HepG2 (cell line): Measurements from ENCODE around the gene ABL2. TPM values are rescaled to one million over a fixed set of nuclear protein-coding genes. Genes with fewer than 3 reads are reported as not detected.
A peak's percentile ranks its signal among the peaks of the same experiment; 100 is the strongest.

Experiments used
- ARID5B ChIP-seq: IDR thresholded peaks from 2 replicates; pipeline ENCODE4 v1.4.0; 2020; ENCODE audit warnings: mild to moderate bottlenecking, missing genetic modification reagents
- FLYWCH1 ChIP-seq: sonication (generic); formaldehyde crosslinking; IDR thresholded peaks from 2 replicates; pipeline ENCODE4 v1.8.1; 2023; ENCODE audit warnings: mild to moderate bottlenecking, missing genetic modification reagents
- HMG20A ChIP-seq: IDR thresholded peaks from 2 replicates; pipeline ENCODE4 v1.6.1; 2016; ENCODE audit warnings: borderline replicate concordance
- KAT2B ChIP-seq: fragments of 150-350 bp; IDR thresholded peaks from 2 replicates; pipeline ENCODE4 v1.6.1; 2014; ENCODE audit warnings: low read depth, low read length, borderline replicate concordance
- KDM3A ChIP-seq: IDR thresholded peaks from 2 replicates; pipeline ENCODE4 v1.6.1; 2018; ENCODE audit warnings: low read depth, missing compliant biosample characterization
- MLXIP ChIP-seq: sonication (generic); formaldehyde crosslinking; IDR thresholded peaks from 2 replicates; pipeline ENCODE4 v1.9.0; 2021; ENCODE audit warnings: missing genetic modification reagents, borderline replicate concordance
- NAIF1 ChIP-seq: sonication (generic); formaldehyde crosslinking; IDR thresholded peaks from 2 replicates; pipeline ENCODE4 v1.5.0; 2020; ENCODE audit warnings: mild to moderate bottlenecking, missing genetic modification reagents, borderline replicate concordance
- NCOA1 ChIP-seq: sonication (generic); formaldehyde crosslinking; IDR thresholded peaks from 2 replicates; pipeline ENCODE4 v1.9.0; 2021; ENCODE audit warnings: missing genetic modification reagents
- NFE2L2 ChIP-seq: fragments of 150-350 bp; IDR thresholded peaks from 2 replicates; pipeline ENCODE4 v1.6.1; 2014; ENCODE audit warnings: low read length
- TEF ChIP-seq: sonication (generic); formaldehyde crosslinking; IDR thresholded peaks from 2 replicates; pipeline ENCODE4 v1.5.0; 2020; ENCODE audit warnings: missing genetic modification reagents
- XRCC5 ChIP-seq: fragments of 200-400 bp; formaldehyde crosslinking; optimal IDR thresholded peaks from 2 replicates; pipeline ENCODE3; 2017; ENCODE audit warnings: mild to moderate bottlenecking, low read length
- ZBTB44 ChIP-seq: sonication (generic); formaldehyde crosslinking; IDR thresholded peaks from 2 replicates; pipeline ENCODE4 v1.4.0; 2020; ENCODE audit warnings: missing genetic modification reagents
- ZNF234 ChIP-seq: sonication (generic); formaldehyde crosslinking; conservative IDR thresholded peaks from 2 replicates; pipeline ENCODE4 v1.5.1; 2020; ENCODE audit warnings: mild to moderate bottlenecking, missing genetic modification reagents
- ZNF468 ChIP-seq: sonication (generic); formaldehyde crosslinking; IDR thresholded peaks from 2 replicates; pipeline ENCODE4 v1.8.0; 2022; ENCODE audit warnings: mild to moderate bottlenecking, moderate library complexity, missing genetic modification reagents
- ZNF552 ChIP-seq: sonication (generic); formaldehyde crosslinking; IDR thresholded peaks from 2 replicates; pipeline ENCODE4 v1.9.0; 2022; ENCODE audit warnings: missing genetic modification reagents, mild to moderate bottlenecking, borderline replicate concordance
- polyA plus RNA-seq, 8 experiments: library from polyadenylated mRNA; depleted of rRNA in 3 of 8; stranded (reverse) in 7 of 8; unstranded in 1 of 8; fragments of >200 nt; fragmentation: Illumina TruSeq in 4 of 8; extraction: Trizol in 4 of 8; gene quantifications; 2 replicates each; pipeline versions ENCODE4 v1.2.1 to v1.2.3, GENCODE V29; 2011 to 2016; ENCODE audit warnings: low read depth in 4 of 8, missing spikeins in 1 of 8, mixed read lengths in 1 of 8; ENCODE audit not compliant: insufficient read depth in 1 of 8
- total RNA-seq, 5 experiments: library from RNA; depleted of rRNA; stranded (reverse); fragments of >200 nt; fragmentation: Illumina TruSeq; extraction: Trizol; gene quantifications; 2 replicates each; pipeline ENCODE4 v1.2.3, GENCODE V29; 2016; ENCODE audit warnings: low read depth in 1 of 5
- TF ChIP-seq, protein P1 (sequence below): sonication (generic); formaldehyde crosslinking; IDR thresholded peaks from 2 replicates; pipeline ENCODE4 v1.4.0; 2020; ENCODE audit warnings: mild to moderate bottlenecking, missing genetic modification reagents
- TF ChIP-seq, protein P2 (sequence below): sonication (generic); formaldehyde crosslinking; IDR thresholded peaks from 2 replicates; pipeline ENCODE4 v1.5.0; 2020; ENCODE audit warnings: mild to moderate bottlenecking, missing genetic modification reagents

Gene ABL2
- total and polyA plus RNA-seq, 2 of the 13 experiments (the other 11 are each of a cell fraction or from before 2014, with no cell fraction given) = 5.8 to 6.0 TPM

DNA sequence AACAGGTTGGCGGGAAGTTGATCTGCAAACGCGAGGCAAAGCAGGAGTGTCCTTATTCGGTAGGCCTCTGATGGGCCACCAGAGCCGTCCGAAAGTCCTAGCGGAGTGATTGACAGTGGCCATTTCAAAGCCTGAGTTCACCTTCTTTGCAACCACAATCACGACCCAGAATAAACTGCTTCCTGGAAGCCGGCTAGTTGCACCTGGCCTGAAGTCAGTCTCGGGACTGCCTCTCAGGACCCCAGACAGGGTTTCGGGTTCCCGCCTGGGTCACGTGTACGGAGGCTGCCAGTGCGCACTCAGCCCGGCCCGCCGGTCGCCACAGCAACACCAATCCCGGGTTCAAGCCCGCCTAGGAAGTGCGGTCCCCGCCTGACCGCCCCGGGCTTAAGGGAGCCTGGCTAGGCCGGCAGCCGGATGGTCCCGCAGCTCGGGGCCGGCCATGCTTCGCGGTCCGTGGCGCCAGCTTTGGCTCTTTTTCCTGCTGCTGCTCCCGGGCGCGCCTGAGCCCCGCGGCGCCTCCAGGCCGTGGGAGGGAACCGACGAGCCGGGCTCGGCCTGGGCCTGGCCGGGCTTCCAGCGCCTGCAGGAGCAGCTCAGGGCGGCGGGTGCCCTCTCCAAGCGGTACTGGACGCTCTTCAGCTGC, 147.7 kb downstream of the ABL2 start, which contains the start of gene TOR3A (continued):
- TF ChIP-seq KAT2B = no peak
- no peak for TF ChIP-seq ZNF234 (CRISPR knock-in tag)
- no peak for TF ChIP-seq ZNF468
- peak; percentile 25 for TF ChIP-seq XRCC5
- TF ChIP-seq MLXIP (CRISPR knock-in tag) = peak; percentile 76
- TF ChIP-seq ZBTB44 = no peak
- no peak for TF ChIP-seq HMG20A (CRISPR knock-in tag)
- peak; percentile 57 for TF ChIP-seq ARID5B (CRISPR knock-in tag)
- TF ChIP-seq, protein P1, sequence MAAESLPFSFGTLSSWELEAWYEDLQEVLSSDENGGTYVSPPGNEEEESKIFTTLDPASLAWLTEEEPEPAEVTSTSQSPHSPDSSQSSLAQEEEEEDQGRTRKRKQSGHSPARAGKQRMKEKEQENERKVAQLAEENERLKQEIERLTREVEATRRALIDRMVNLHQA (CRISPR knock-in tag) = no peak
- peak; percentile 81; the same call in 1 of the 2 replicates for TF ChIP-seq NCOA1
- 0 out of 2 replicates have a peak, but pooled peaks have one; percentile 8 for TF ChIP-seq TEF
- 0 out of 2 replicates have a peak, but pooled peaks have one; percentile 1 for TF ChIP-seq KDM3A
- TF ChIP-seq, protein P2, sequence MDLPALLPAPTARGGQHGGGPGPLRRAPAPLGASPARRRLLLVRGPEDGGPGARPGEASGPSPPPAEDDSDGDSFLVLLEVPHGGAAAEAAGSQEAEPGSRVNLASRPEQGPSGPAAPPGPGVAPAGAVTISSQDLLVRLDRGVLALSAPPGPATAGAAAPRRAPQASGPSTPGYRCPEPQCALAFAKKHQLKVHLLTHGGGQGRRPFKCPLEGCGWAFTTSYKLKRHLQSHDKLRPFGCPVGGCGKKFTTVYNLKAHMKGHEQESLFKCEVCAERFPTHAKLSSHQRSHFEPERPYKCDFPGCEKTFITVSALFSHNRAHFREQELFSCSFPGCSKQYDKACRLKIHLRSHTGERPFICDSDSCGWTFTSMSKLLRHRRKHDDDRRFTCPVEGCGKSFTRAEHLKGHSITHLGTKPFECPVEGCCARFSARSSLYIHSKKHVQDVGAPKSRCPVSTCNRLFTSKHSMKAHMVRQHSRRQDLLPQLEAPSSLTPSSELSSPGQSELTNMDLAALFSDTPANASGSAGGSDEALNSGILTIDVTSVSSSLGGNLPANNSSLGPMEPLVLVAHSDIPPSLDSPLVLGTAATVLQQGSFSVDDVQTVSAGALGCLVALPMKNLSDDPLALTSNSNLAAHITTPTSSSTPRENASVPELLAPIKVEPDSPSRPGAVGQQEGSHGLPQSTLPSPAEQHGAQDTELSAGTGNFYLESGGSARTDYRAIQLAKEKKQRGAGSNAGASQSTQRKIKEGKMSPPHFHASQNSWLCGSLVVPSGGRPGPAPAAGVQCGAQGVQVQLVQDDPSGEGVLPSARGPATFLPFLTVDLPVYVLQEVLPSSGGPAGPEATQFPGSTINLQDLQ (CRISPR knock-in tag) = no peak; the same call in 1 of the 2 replicates
- TF ChIP-seq NFE2L2 = no peak
- TF ChIP-seq NAIF1 (CRISPR knock-in tag) = no peak
- TF ChIP-seq FLYWCH1 (CRISPR knock-in tag) = no peak
- TF ChIP-seq ZNF552 (CRISPR knock-in tag) = peak; percentile 23; the same call in 1 of the 2 replicates
